HEK293 (cell line): Measurements from ENCODE around the gene MYD88.
"Not testable (repeated sequence)": the region's sequence is repeated elsewhere in the genome, so short reads cannot be mapped to it uniquely, and the experiment has no call there.

Source experiments
- CTCF ChIA-PET: fragments of 350-600 bp; formaldehyde crosslinking; extraction: SDS; loops from one replicate; lab custom pipeline; 2021; ENCODE audit warnings: antibody characterized with exemption; lab: Yijun Ruan, JAX
- POLR2A ChIA-PET: fragments of 300-600 bp; formaldehyde crosslinking; extraction: SDS; loops from one replicate; lab custom pipeline; 2020; ENCODE audit warnings: antibody characterized with exemption, inconsistent platforms; lab: Yijun Ruan, JAX
- H3K27ac ChIP-seq: fragments of 200-500 bp; sonication (Bioruptor generic); 2 replicates; pipeline ENCODE4 v1.5.1; 2014; ENCODE audit warnings: low read depth, low read length, control low read depth, inconsistent platforms; ENCODE audit errors: extremely low read depth
- H3K36me3 ChIP-seq, 2 experiments: fragments of 200-500 bp in 1 of 2; sonication (Bioruptor generic) in 1 of 2; 1 replicate in 1 of 2; 2 replicates in 1 of 2; pipeline ENCODE4 v1.5.1; 2014 to 2017; ENCODE audit warnings: inconsistent platforms in 2 of 2, low read length in 2 of 2; ENCODE audit not compliant: control insufficient read depth in 2 of 2, insufficient read depth in 1 of 2
- H3K4me1 ChIP-seq: fragments of 200-500 bp; sonication (Bioruptor generic); 2 replicates; pipeline ENCODE4 v1.5.1; 2014; ENCODE audit warnings: mild to moderate bottlenecking, low read length, inconsistent platforms; ENCODE audit not compliant: control insufficient read depth, insufficient read depth
- H3K4me3 ChIP-seq: 2 replicates; pipeline ENCODE4 v1.5.1; 2011; ENCODE audit warnings: low read depth, mild to moderate bottlenecking, control low read depth, low read length, moderate library complexity
- H3K9me3 ChIP-seq: fragments of 200-500 bp; sonication (Bioruptor generic); 2 replicates; pipeline ENCODE4 v1.5.1; 2014; ENCODE audit warnings: low read depth, low read length, inconsistent platforms; ENCODE audit not compliant: control insufficient read depth, insufficient read depth
- INSM2 ChIP-seq: fragments of 450-650 bp; formaldehyde crosslinking; IDR thresholded peaks from 2 replicates; pipeline ENCODE4 v1.5.1; 2016; ENCODE audit warnings: missing biosample characterization, missing genetic modification characterization
- PRDM10 ChIP-seq: fragments of 450-650 bp; formaldehyde crosslinking; IDR thresholded peaks from 2 replicates; pipeline ENCODE4 v1.5.1; 2016; ENCODE audit warnings: missing biosample characterization, missing genetic modification characterization
- SCRT2 ChIP-seq: fragments of 450-650 bp; formaldehyde crosslinking; IDR thresholded peaks from 2 replicates; pipeline ENCODE4 v1.5.1; 2016; ENCODE audit warnings: missing biosample characterization, missing genetic modification characterization
- SP2 ChIP-seq: fragments of 450-650 bp; formaldehyde crosslinking; IDR thresholded peaks from 2 replicates; pipeline ENCODE4 v1.5.1; 2016; ENCODE audit warnings: missing biosample characterization, missing genetic modification characterization
- ZBTB17 ChIP-seq: fragments of 450-650 bp; formaldehyde crosslinking; IDR thresholded peaks from 2 replicates; pipeline ENCODE4 v1.5.1; 2016; ENCODE audit warnings: missing biosample characterization, missing genetic modification characterization
- ZBTB8A ChIP-seq: fragments of 450-650 bp; formaldehyde crosslinking; IDR thresholded peaks from 2 replicates; pipeline ENCODE4 v1.5.1; 2016; ENCODE audit warnings: missing biosample characterization, missing genetic modification characterization
- ZNF112 ChIP-seq: fragments of 450-650 bp; formaldehyde crosslinking; IDR thresholded peaks from 2 replicates; pipeline ENCODE4 v1.5.0; 2017; ENCODE audit warnings: missing biosample characterization, missing genetic modification characterization
- ZNF121 ChIP-seq: fragments of 450-650 bp; formaldehyde crosslinking; IDR thresholded peaks from 2 replicates; pipeline ENCODE4 v1.5.1; 2016; ENCODE audit warnings: missing biosample characterization, missing genetic modification characterization
- ZNF529 ChIP-seq: fragments of 450-650 bp; formaldehyde crosslinking; IDR thresholded peaks from 2 replicates; pipeline ENCODE4 v1.5.1; 2017; ENCODE audit warnings: missing genetic modification characterization, missing biosample characterization; ENCODE audit not compliant: insufficient replicate concordance
- ZNF571 ChIP-seq: fragments of 450-650 bp; formaldehyde crosslinking; IDR thresholded peaks from 2 replicates; pipeline ENCODE4 v1.5.0; 2017; ENCODE audit warnings: missing biosample characterization, missing genetic modification characterization
- ZNF624 ChIP-seq: fragments of 450-650 bp; formaldehyde crosslinking; IDR thresholded peaks from 2 replicates; pipeline ENCODE4 v1.5.1; 2017; ENCODE audit warnings: missing biosample characterization, missing genetic modification characterization
- ZXDB ChIP-seq: fragments of 450-650 bp; formaldehyde crosslinking; IDR thresholded peaks from 2 replicates; pipeline ENCODE4 v1.5.1; 2016; ENCODE audit warnings: missing biosample characterization, missing genetic modification characterization
- TF ChIP-seq, protein P1 (sequence below): fragments of 450-650 bp; formaldehyde crosslinking; IDR thresholded peaks from 2 replicates; pipeline ENCODE4 v1.5.1; 2016; ENCODE audit warnings: missing biosample characterization, missing genetic modification characterization, borderline replicate concordance
- TF ChIP-seq, protein P2 (sequence below): fragments of 450-650 bp; formaldehyde crosslinking; IDR thresholded peaks from 2 replicates; pipeline ENCODE4 v1.5.1; 2017; ENCODE audit warnings: missing biosample characterization, missing genetic modification characterization

MYD88 gene

DNA sequence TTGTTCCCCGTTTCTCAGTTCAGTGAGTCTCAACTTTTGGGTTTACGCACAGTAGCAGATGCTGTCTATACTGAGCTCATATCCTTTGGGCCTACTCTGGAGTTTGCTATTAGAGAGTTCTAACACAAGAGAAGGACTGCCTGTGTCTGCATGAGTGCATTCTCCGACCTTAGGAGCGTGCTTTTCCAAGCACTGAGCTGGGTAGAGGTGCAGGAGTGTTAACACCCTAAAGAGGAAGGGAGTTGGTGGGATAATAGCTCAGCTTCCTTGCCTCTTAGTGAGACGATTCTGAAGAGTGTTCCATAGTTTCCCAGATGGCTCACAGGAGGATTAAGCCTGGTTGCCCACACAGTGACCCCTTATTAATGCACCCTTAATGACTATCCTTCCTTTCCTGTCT, 20.0 kb downstream of the MYD88 start:
- Histone ChIP-seq H3K27ac (no peak overlapping the region), H3K4me1 (peaks cover 4% of the 10 kb centered on the region; the same call in 1 of the 2 replicates), H3K36me3 (no peaks in the 10 kb centered on the region), H3K9me3 (no peaks in the 10 kb centered on the region), H3K4me3 (no peak overlapping the region)
- CTCF ChIA-PET: no interaction called here
- POLR2A ChIA-PET: interaction anchor here (1.5 kb wide), 1 partner anchor 22 kb away, joined by 16 read pairs; the partner anchor contains the start of gene ACAA1
- TF ChIP-seq ZBTB8A (tag by site-specific recombination) (no peak), ZNF529 (tag by site-specific recombination) (no peak), ZXDB (tag by site-specific recombination) (no peak), ZNF624 (tag by site-specific recombination) (no peak)
- TF ChIP-seq, protein P1, sequence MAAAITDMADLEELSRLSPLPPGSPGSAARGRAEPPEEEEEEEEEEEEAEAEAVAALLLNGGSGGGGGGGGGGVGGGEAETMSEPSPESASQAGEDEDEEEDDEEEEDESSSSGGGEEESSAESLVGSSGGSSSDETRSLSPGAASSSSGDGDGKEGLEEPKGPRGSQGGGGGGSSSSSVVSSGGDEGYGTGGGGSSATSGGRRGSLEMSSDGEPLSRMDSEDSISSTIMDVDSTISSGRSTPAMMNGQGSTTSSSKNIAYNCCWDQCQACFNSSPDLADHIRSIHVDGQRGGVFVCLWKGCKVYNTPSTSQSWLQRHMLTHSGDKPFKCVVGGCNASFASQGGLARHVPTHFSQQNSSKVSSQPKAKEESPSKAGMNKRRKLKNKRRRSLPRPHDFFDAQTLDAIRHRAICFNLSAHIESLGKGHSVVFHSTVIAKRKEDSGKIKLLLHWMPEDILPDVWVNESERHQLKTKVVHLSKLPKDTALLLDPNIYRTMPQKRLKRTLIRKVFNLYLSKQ (tag by site-specific recombination): no peak

DNA sequence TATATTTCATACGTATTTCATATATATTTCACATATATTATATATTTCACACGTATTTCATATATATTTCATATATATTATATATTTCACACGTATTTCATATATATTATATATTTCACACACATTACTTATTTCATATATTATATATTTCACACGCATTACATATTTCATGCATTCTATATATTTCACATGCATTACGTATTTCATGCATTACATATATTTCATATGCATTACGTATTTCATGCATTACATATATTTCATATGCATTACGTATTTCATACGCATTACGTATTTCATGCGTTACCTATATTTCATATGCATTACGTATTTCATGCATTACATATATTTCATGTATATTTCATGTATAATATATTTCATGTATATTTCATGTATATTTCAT, 22.2 kb downstream of the MYD88 start:
- H3K27ac ChIP-seq, H3K36me3 ChIP-seq, H3K4me1 ChIP-seq, H3K9me3 ChIP-seq, POLR2A ChIA-PET, H3K4me3 ChIP-seq, CTCF ChIA-PET: not testable (repeated sequence)

GRCh38 chr3:38163117-38163840, 24.8 kb downstream of the MYD88 start:
- peak; percentile 42; the same call in 1 of the 2 replicates for TF ChIP-seq PRDM10
- TF ChIP-seq, protein P2, sequence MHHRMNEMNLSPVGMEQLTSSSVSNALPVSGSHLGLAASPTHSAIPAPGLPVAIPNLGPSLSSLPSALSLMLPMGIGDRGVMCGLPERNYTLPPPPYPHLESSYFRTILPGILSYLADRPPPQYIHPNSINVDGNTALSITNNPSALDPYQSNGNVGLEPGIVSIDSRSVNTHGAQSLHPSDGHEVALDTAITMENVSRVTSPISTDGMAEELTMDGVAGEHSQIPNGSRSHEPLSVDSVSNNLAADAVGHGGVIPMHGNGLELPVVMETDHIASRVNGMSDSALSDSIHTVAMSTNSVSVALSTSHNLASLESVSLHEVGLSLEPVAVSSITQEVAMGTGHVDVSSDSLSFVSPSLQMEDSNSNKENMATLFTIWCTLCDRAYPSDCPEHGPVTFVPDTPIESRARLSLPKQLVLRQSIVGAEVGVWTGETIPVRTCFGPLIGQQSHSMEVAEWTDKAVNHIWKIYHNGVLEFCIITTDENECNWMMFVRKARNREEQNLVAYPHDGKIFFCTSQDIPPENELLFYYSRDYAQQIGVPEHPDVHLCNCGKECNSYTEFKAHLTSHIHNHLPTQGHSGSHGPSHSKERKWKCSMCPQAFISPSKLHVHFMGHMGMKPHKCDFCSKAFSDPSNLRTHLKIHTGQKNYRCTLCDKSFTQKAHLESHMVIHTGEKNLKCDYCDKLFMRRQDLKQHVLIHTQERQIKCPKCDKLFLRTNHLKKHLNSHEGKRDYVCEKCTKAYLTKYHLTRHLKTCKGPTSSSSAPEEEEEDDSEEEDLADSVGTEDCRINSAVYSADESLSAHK (tag by site-specific recombination): no peak
- TF ChIP-seq ZNF112 (tag by site-specific recombination): no peak
- no peak for TF ChIP-seq ZBTB17 (tag by site-specific recombination)
- peak; percentile 50; the same call in 1 of the 2 replicates for TF ChIP-seq SCRT2 (tag by site-specific recombination)
- no peak for TF ChIP-seq ZNF121 (tag by site-specific recombination)
- TF ChIP-seq ZNF571: no peak
- no peak for TF ChIP-seq INSM2 (tag by site-specific recombination)
- TF ChIP-seq SP2 (tag by site-specific recombination): no peak
- no peaks in the 10 kb centered on the region for H3K9me3 ChIP-seq
- no peak overlapping the region for H3K4me3 ChIP-seq
- H3K27ac ChIP-seq: no peak overlapping the region
- ChIA-PET POLR2A (interaction anchor here (4.1 kb wide), 1 partner anchor 26 kb away, joined by 48 read pairs; the partner anchor contains the start of genes ACAA1 and MYD88), CTCF (interaction anchor here (0.6 to 1.5 kb wide), 4 partner anchors 9 to 301 kb away, joined by 3 to 5 read pairs (median 4); no protein-coding TSS in a partner anchor)
- H3K36me3 ChIP-seq: no peaks in the 10 kb centered on the region
- no peaks in the 10 kb centered on the region for H3K4me1 ChIP-seq
